Activated naive CD8-positive, alpha-beta T cell treated with anti-CD3 and anti-CD28 coated beads, Interleukin-2, amount 10 ng/mL, durations not matched to agents 7 days and 5 days (primary cell): ENCODE results near the gene ADGRE3. TPM values are rescaled to one million over a fixed set of nuclear protein-coding genes. Genes with fewer than 3 reads are reported as not detected.

Experiments
- ATAC-seq: fragments of 150-1000 bp; cut with Tn5 transposase; one replicate; pipeline ENCODE4 v1.10.0; 2021; ENCODE audit warnings: low read depth, moderate library complexity
- POLR2A ChIA-PET: fragments of 350-600 bp; sonication (Branson Sonifier 250); formaldehyde crosslinking; loops from one replicate; lab custom pipeline; 2021; ENCODE audit warnings: antibody characterized with exemption; lab: Charles Lee
- DNase-seq: peaks from one replicate; pipeline ENCODE4 v3.0.0; 2021
- H3K27ac Mint-ChIP-seq: one replicate; pipeline ENCODE4 v1.8.0; 2022; ENCODE audit warnings: mild to moderate bottlenecking, mixed read lengths
- H3K27me3 Mint-ChIP-seq: one replicate; pipeline ENCODE4 v1.8.0; 2022; ENCODE audit warnings: mild to moderate bottlenecking, moderate library complexity, mixed read lengths
- H3K36me3 Mint-ChIP-seq: one replicate; pipeline ENCODE4 v1.8.0; 2021; ENCODE audit warnings: mild to moderate bottlenecking, mixed read lengths
- H3K4me1 Mint-ChIP-seq: one replicate; pipeline ENCODE4 v1.8.0; 2021; ENCODE audit warnings: mixed read lengths
- H3K4me3 Mint-ChIP-seq: one replicate; pipeline ENCODE4 v1.8.0; 2022; ENCODE audit warnings: mild to moderate bottlenecking, moderate library complexity, mixed read lengths
- H3K9me3 Mint-ChIP-seq: one replicate; pipeline ENCODE4 v1.8.0; 2021; ENCODE audit warnings: mixed read lengths
- total RNA-seq, 2 experiments: library from RNA; stranded (reverse); gene quantifications; one replicate each; pipeline ENCODE4 v1.2.3, GENCODE V29; 2021

The ADGRE3 gene
- total RNA-seq, 2 experiments from 2014 or later: not detected

GRCh38 chr19:14686411-14686810, 11.8 kb upstream of the ADGRE3 start:
- no peak for ATAC-seq
- Mint-ChIP-seq H3K36me3 (no peaks in the 10 kb centered on the region), H3K9me3 (no peaks in the 10 kb centered on the region), H3K27ac (no peak overlapping the region), H3K27me3 (peaks cover 6% of the 10 kb centered on the region), H3K4me1 (peaks cover 9% of the 10 kb centered on the region), H3K4me3 (no peak overlapping the region)
- no peak for DNase-seq
- POLR2A ChIA-PET: interaction anchor here (1.1 kb wide), 1 partner anchor 112 kb away, joined by 4 read pairs; no protein-coding TSS in a partner anchor

- ATAC-seq (no peak), DNase-seq (no peak)
- POLR2A ChIA-PET: no interaction called here
- no peak overlapping the region for H3K4me3 Mint-ChIP-seq
- peaks cover 6% of the 10 kb centered on the region for H3K27me3 Mint-ChIP-seq
- H3K9me3 Mint-ChIP-seq: no peaks in the 10 kb centered on the region
- peaks cover under 1% of the 10 kb centered on the region for H3K4me1 Mint-ChIP-seq
- H3K36me3 Mint-ChIP-seq: no peaks in the 10 kb centered on the region
- H3K27ac Mint-ChIP-seq: no peak overlapping the region
Measured at GRCh38 chr19:14683439-14683838, 8.8 kb upstream of the ADGRE3 start.

- no peak overlapping the region for H3K27ac Mint-ChIP-seq
- peaks cover 6% of the 10 kb centered on the region for H3K27me3 Mint-ChIP-seq
- POLR2A ChIA-PET: no interaction called here
- no peaks in the 10 kb centered on the region for H3K36me3 Mint-ChIP-seq
- no peak overlapping the region for H3K4me3 Mint-ChIP-seq
- no peaks in the 10 kb centered on the region for H3K9me3 Mint-ChIP-seq
- ATAC-seq (no peak), DNase-seq (no peak)
- H3K4me1 Mint-ChIP-seq: no peaks in the 10 kb centered on the region
Measured at GRCh38 chr19:14682084-14682483, 7.4 kb upstream of the ADGRE3 start.

GRCh38 chr19:14678199-14678598, 3.6 kb upstream of the ADGRE3 start:
- Mint-ChIP-seq H3K36me3 (no peaks in the 10 kb centered on the region), H3K4me1 (no peaks in the 10 kb centered on the region), H3K9me3 (no peaks in the 10 kb centered on the region), H3K27me3 (peaks cover 8% of the 10 kb centered on the region), H3K27ac (no peak overlapping the region), H3K4me3 (no peak overlapping the region)
- ATAC-seq (no peak), DNase-seq (no peak)
- POLR2A ChIA-PET: no interaction called here

- no peak overlapping the region for H3K27ac Mint-ChIP-seq
- no peaks in the 10 kb centered on the region for H3K36me3 Mint-ChIP-seq
- H3K27me3 Mint-ChIP-seq: peaks cover 10% of the 10 kb centered on the region
- H3K4me3 Mint-ChIP-seq: no peak overlapping the region
- POLR2A ChIA-PET: no interaction called here
- DNase-seq (no peak), ATAC-seq (no peak)
- H3K9me3 Mint-ChIP-seq: no peaks in the 10 kb centered on the region
- no peaks in the 10 kb centered on the region for H3K4me1 Mint-ChIP-seq
Measured at GRCh38 chr19:14677464-14677863, 2.8 kb upstream of the ADGRE3 start.

- ATAC-seq: no peak
- no peak overlapping the region for H3K27ac Mint-ChIP-seq
- no peak for DNase-seq
- no peaks in the 10 kb centered on the region for H3K36me3 Mint-ChIP-seq
- POLR2A ChIA-PET: no interaction called here
- no peaks in the 10 kb centered on the region for H3K4me1 Mint-ChIP-seq
- H3K4me3 Mint-ChIP-seq: no peak overlapping the region
- peaks cover 9% of the 10 kb centered on the region for H3K27me3 Mint-ChIP-seq
- no peaks in the 10 kb centered on the region for H3K9me3 Mint-ChIP-seq
Measured at GRCh38 chr19:14676762-14677161, 2.1 kb upstream of the ADGRE3 start.

- Mint-ChIP-seq H3K36me3 (no peaks in the 10 kb centered on the region), H3K4me1 (no peaks in the 10 kb centered on the region), H3K27ac (no peak overlapping the region), H3K27me3 (peaks cover 12% of the 10 kb centered on the region), H3K9me3 (no peaks in the 10 kb centered on the region), H3K4me3 (no peak overlapping the region)
- no peak for DNase-seq
- ATAC-seq: no peak
- POLR2A ChIA-PET: no interaction called here
Measured at GRCh38 chr19:14673088-14673487, 1.6 kb downstream of the ADGRE3 start.

GRCh38 chr19:14672188-14672872, 2.3 kb downstream of the ADGRE3 start:
- Mint-ChIP-seq H3K4me1 (peaks cover 2% of the 10 kb centered on the region), H3K27ac (no peak overlapping the region), H3K9me3 (no peaks in the 10 kb centered on the region), H3K27me3 (peaks cover 16% of the 10 kb centered on the region), H3K36me3 (no peaks in the 10 kb centered on the region), H3K4me3 (no peak overlapping the region)
- no peak for DNase-seq
- POLR2A ChIA-PET: no interaction called here
- ATAC-seq: no peak

GRCh38 chr19:14670408-14670807, 4.2 kb downstream of the ADGRE3 start:
- Mint-ChIP-seq H3K27ac (no peak overlapping the region), H3K4me1 (peaks cover 2% of the 10 kb centered on the region), H3K36me3 (no peaks in the 10 kb centered on the region), H3K27me3 (peaks cover 16% of the 10 kb centered on the region), H3K4me3 (no peak overlapping the region), H3K9me3 (no peaks in the 10 kb centered on the region)
- ATAC-seq (no peak), DNase-seq (no peak)
- POLR2A ChIA-PET: no interaction called here

- DNase-seq (no peak), ATAC-seq (no peak)
- H3K9me3 Mint-ChIP-seq: no peaks in the 10 kb centered on the region
- POLR2A ChIA-PET: no interaction called here
- H3K27me3 Mint-ChIP-seq: peaks cover 16% of the 10 kb centered on the region
- no peak overlapping the region for H3K4me3 Mint-ChIP-seq
- H3K27ac Mint-ChIP-seq: no peak overlapping the region
- peaks cover 2% of the 10 kb centered on the region for H3K4me1 Mint-ChIP-seq
- no peaks in the 10 kb centered on the region for H3K36me3 Mint-ChIP-seq
Measured at GRCh38 chr19:14669940-14670339, 4.7 kb downstream of the ADGRE3 start.

- Mint-ChIP-seq H3K36me3 (no peaks in the 10 kb centered on the region), H3K27ac (no peak overlapping the region), H3K4me1 (peaks cover 4% of the 10 kb centered on the region), H3K4me3 (no peak overlapping the region), H3K9me3 (no peaks in the 10 kb centered on the region), H3K27me3 (peaks cover 6% of the 10 kb centered on the region)
- POLR2A ChIA-PET: no interaction called here
- no peak for ATAC-seq
- DNase-seq: no peak
Measured at GRCh38 chr19:14661372-14661924, 13.2 kb downstream of the ADGRE3 start.

- no peak for DNase-seq
- peaks cover 6% of the 10 kb centered on the region for H3K27me3 Mint-ChIP-seq
- H3K4me3 Mint-ChIP-seq: no peak overlapping the region
- H3K36me3 Mint-ChIP-seq: no peaks in the 10 kb centered on the region
- peaks cover 4% of the 10 kb centered on the region for H3K4me1 Mint-ChIP-seq
- H3K9me3 Mint-ChIP-seq: no peaks in the 10 kb centered on the region
- no peak overlapping the region for H3K27ac Mint-ChIP-seq
- POLR2A ChIA-PET: interaction anchor here (0.7 kb wide), 1 partner anchor 26 kb away, joined by 5 read pairs; no protein-coding TSS in a partner anchor
- no peak for ATAC-seq
Measured at GRCh38 chr19:14659874-14660489, 14.7 kb downstream of the ADGRE3 start.

GRCh38 chr19:14655726-14656125, 18.9 kb downstream of the ADGRE3 start:
- no peak for ATAC-seq
- H3K27ac Mint-ChIP-seq: no peak overlapping the region
- no peaks in the 10 kb centered on the region for H3K9me3 Mint-ChIP-seq
- H3K27me3 Mint-ChIP-seq: peaks cover 12% of the 10 kb centered on the region
- no peaks in the 10 kb centered on the region for H3K36me3 Mint-ChIP-seq
- POLR2A ChIA-PET: no interaction called here
- no peak for DNase-seq
- H3K4me1 Mint-ChIP-seq: no peaks in the 10 kb centered on the region
- H3K4me3 Mint-ChIP-seq: no peak overlapping the region
